Psoas muscle (tissue), 8 donors: ENCODE data around the gene ABCC4. TPM values are rescaled to one million over a fixed set of nuclear protein-coding genes. Genes with fewer than 3 reads are reported as not detected.
"Not testable (repeated sequence)": the region's sequence is repeated elsewhere in the genome, so short reads cannot be mapped to it uniquely, and the experiment has no call there.

Experiments
- ATAC-seq, 4 donors: fragments of 200-7000 bp; cut with Tn5 transposase; one replicate each; pipeline ENCODE4 v1.9.1; 2020; ENCODE audit warnings: moderate library complexity in 3 of 4, mild to moderate bottlenecking in 2 of 4
- DNase-seq, 2 donors: peaks; one replicate each; pipeline ENCODE4 v3.0.0-alpha.2; 2020
- H3K27ac ChIP-seq: fragments of 200-600 bp; one replicate; pipeline ENCODE4 v1.8.0; 2022
- H3K27me3 ChIP-seq, 3 donors: fragments of 200-600 bp in 1 of 3; one replicate each; pipeline versions ENCODE4 v1.6.1 to v1.8.0; 2013 to 2022; ENCODE audit warnings: low read length in 2 of 3, mild to moderate bottlenecking in 2 of 3, moderate library complexity in 1 of 3; ENCODE audit not compliant: insufficient read depth in 3 of 3
- H3K36me3 ChIP-seq, 2 donors: fragments of 200-600 bp in 1 of 2; one replicate each; pipeline versions ENCODE4 v1.6.1 to v1.8.0; 2013 to 2022; ENCODE audit warnings: low read depth in 1 of 2, mild to moderate bottlenecking in 1 of 2, moderate library complexity in 1 of 2; ENCODE audit not compliant: insufficient read depth in 1 of 2
- H3K4me1 ChIP-seq: fragments of 200-600 bp; one replicate; pipeline ENCODE4 v1.8.0; 2022
- H3K4me3 ChIP-seq: fragments of 200-600 bp; one replicate; pipeline ENCODE4 v1.8.0; 2022; ENCODE audit warnings: mild to moderate bottlenecking
- H3K9me3 ChIP-seq: fragments of 200-600 bp; one replicate; pipeline ENCODE4 v1.8.0; 2022
- CTCF ChIP-seq: fragments of 200-600 bp; IDR thresholded peaks from one replicate; pipeline ENCODE4 v1.8.0; 2022; ENCODE audit warnings: antibody characterized with exemption
- WGBS, 3 donors: extraction: QIAGEN DNeasy Blood & Tissue Kit; methylation state at CpG; one replicate each; pipeline versions ENCODE4 v1.1.6 to v1.1.7; 2013; 5-methylcytosine and 5-hydroxymethylcytosine counted together
- intact Hi-C, 2 donors: fragments of 100-400 bp; cut with DNase I; formaldehyde crosslinking; loops; one replicate each; pipeline versions ENCODE4 v1.11.0 to v1.14.2; 2022
- polyA plus RNA-seq, 3 donors: library from polyadenylated mRNA; stranded (reverse); fragments of 200-250 nt; gene quantifications; one replicate each; pipeline ENCODE4 v1.2.3, GENCODE V29; 2013
- total RNA-seq, 4 donors: library from RNA; stranded (reverse); fragmentation: NEBNext Ultra II Directional in 2 of 4; extraction: Animal tissue kit (Norgen Biotek cat#: 25700) in 2 of 4; gene quantifications; one replicate each; pipeline versions ENCODE4 v1.2.1 to v1.2.4, GENCODE V29; 2021 to 2023
- donor health status: healthy with polysubstance abuse.
- donor health status: DM: no; HTN: no; CAD: no; lungs with moderate emphysema.
- donor health status: Bipolar disorder and iron deficiency.
- donor health status: healthy.
- donor health status: DM: yes; HTN: yes; CAD: no.
- donor health status: DM: no; HTN: no; CAD: no.
- donor health status: DM: no; HTN: no; CAD: no.
- donor health status: DM: yes; HTN: yes; CAD: no.

Gene ABCC4
- total and polyA plus RNA-seq, 7 donors: 2.3 to 25.2 (median 6.1) TPM

DNA sequence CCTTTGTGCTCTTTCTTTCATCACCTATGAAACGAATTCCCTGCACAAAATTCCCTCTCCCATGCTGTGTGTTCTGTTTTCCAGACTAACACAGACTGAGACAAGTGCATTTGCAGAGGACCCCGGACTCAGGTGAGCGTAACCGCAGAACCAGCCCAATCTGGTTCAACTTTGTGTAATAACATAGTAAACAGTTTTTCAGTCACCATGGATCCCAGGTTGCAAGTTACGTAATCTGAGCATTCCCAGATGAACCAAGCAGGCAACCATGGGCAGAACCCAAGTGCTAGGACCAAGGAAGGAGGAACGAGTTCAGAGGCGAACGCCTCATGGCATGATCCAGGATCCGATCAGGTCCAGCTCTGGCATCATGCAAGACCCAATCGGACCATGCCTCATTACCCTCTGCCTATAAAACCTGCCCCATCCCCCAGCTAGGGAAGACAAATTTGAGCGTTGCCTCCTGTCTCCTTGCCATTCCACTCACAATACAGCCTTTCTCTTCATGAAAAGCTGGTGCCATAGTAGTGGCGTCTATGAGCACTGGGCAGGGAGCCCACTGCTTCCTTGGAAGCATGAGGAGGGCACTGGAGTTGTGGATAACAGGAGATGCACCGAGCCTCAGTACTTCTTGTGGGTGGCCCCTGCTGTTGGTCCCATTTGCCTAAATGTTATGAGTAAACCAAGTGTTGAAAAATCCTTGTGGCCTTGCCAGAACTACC is 107.6 kb downstream of the ABCC4 start:
- intact Hi-C loops: loop anchor here (5.0 kb wide), 2 partner anchors 79 to 89 kb away; no protein-coding TSS in a partner anchor
- DNase-seq (no peak), ATAC-seq (no peak)
- Histone ChIP-seq H3K27ac (peak overlapping the region; percentile 71), H3K36me3 (peaks cover 0 to 23% of the 10 kb centered on the region in 2 donors), H3K27me3 (no peaks in the 10 kb centered on the region), H3K4me3 (no peak overlapping the region), H3K9me3 (no peaks in the 10 kb centered on the region), H3K4me1 (peaks cover 38% of the 10 kb centered on the region)
- TF ChIP-seq CTCF: no peak
- WGBS, 3 donors: 87 to 94% (median 90%) methylated on average over 13 of the region's 13 CpGs

- TF ChIP-seq CTCF: no peak
- Histone ChIP-seq H3K27me3 (no peaks in the 10 kb centered on the region), H3K27ac (peak overlapping the region; percentile 71), H3K36me3 (peaks cover 0 to 23% of the 10 kb centered on the region in 2 donors), H3K4me3 (no peak overlapping the region), H3K9me3 (no peaks in the 10 kb centered on the region), H3K4me1 (peaks cover 44% of the 10 kb centered on the region)
- peak in 2 of 4 donors; percentile 14 to 23 for ATAC-seq
- 65 to 84% (median 75%) methylated on average over 7 of the region's 7 CpGs for WGBS, 3 donors
- intact Hi-C loops: loop anchor here (1.0 to 5.0 kb wide), 3 partner anchors 79 to 207 kb away; no protein-coding TSS in a partner anchor
- no peak for DNase-seq
Observed at GRCh38 chr13:95192998-95193397, 108.3 kb downstream of the ABCC4 start.

- Histone ChIP-seq H3K4me1 (peaks cover 45% of the 10 kb centered on the region), H3K36me3 (peaks cover 0 to 22% of the 10 kb centered on the region in 2 donors), H3K27ac (peak overlapping the region; percentile 71)
- 36 to 72% (median 49%) methylated on average over 5 of the region's 5 CpGs for WGBS, 3 donors
- intact Hi-C loops: loop anchor here (1.0 to 5.0 kb wide), 3 partner anchors 80 to 208 kb away; no protein-coding TSS in a partner anchor
- not testable (repeated sequence) for H3K4me3 ChIP-seq, H3K9me3 ChIP-seq, H3K27me3 ChIP-seq, DNase-seq
- ATAC-seq: peak in 2 of 4 donors; percentile 33 to 41
Observed at GRCh38 chr13:95192564-95192945, 108.7 kb downstream of the ABCC4 start.

GRCh38 chr13:95191821-95192563 is 109.3 kb downstream of the ABCC4 start:
- Histone ChIP-seq H3K4me3 (no peak overlapping the region), H3K4me1 (peaks cover 45% of the 10 kb centered on the region), H3K27me3 (no peaks in the 10 kb centered on the region), H3K36me3 (peaks cover 0 to 21% of the 10 kb centered on the region in 2 donors), H3K27ac (peak overlapping the region; percentile 71), H3K9me3 (no peaks in the 10 kb centered on the region)
- ATAC-seq (peak; percentile 81 to 85 (median 84)), DNase-seq (peak; percentile 72 to 85)
- 55 to 68% (median 56%) methylated on average over 9 of the region's 9 CpGs for WGBS, 3 donors
- intact Hi-C loops: loop anchor here (1.0 to 5.0 kb wide), 7 partner anchors 80 to 285 kb away; partner anchors contain the start of gene ABCC4 (in 1 of the 2)
- peak; percentile 86 for TF ChIP-seq CTCF

- no peak overlapping the region for H3K4me3 ChIP-seq
- H3K9me3 ChIP-seq: no peaks in the 10 kb centered on the region
- intact Hi-C loops: no loop called here
- no peaks in the 10 kb centered on the region for H3K27me3 ChIP-seq
- WGBS, 3 donors: 45 to 49% (median 49%) methylated on average over 7 of the region's 7 CpGs
- no peak for TF ChIP-seq CTCF
- H3K27ac ChIP-seq: peak overlapping the region; percentile 32
- H3K4me1 ChIP-seq: peaks cover 23% of the 10 kb centered on the region
- ATAC-seq (peak; percentile 24 to 81 (median 54)), DNase-seq (no peak)
- peaks cover 0 to 16% of the 10 kb centered on the region in 2 donors for H3K36me3 ChIP-seq
Observed at GRCh38 chr13:95188128-95188527, 113.1 kb downstream of the ABCC4 start.
